OCI-LY3 (cell line): ENCODE data around the gene ISG15.

Source experiments
- CTCF ChIP-seq: fragments of 200-600, 300-600 bp; sonication (generic); IDR thresholded peaks from 2 replicates; pipeline ENCODE4 v1.5.1; 2014; ENCODE audit warnings: antibody characterized with exemption, low read length, low read depth
- EZH2phosphoT487 ChIP-seq: fragments of 200-600 bp; shearing (Covaris generic); IDR thresholded peaks from 2 replicates; pipeline ENCODE4 v1.6.1; 2018; ENCODE audit warnings: antibody characterized with exemption, mixed run types, low read depth

GRCh38 chr1:963746-964525 lies 49.4 kb upstream of the ISG15 start:
- no peak for TF ChIP-seq CTCF
- no peak for TF ChIP-seq EZH2phosphoT487
